Measurements from ENCODE around the gene PRKACG.

Gene PRKACG

DNA sequence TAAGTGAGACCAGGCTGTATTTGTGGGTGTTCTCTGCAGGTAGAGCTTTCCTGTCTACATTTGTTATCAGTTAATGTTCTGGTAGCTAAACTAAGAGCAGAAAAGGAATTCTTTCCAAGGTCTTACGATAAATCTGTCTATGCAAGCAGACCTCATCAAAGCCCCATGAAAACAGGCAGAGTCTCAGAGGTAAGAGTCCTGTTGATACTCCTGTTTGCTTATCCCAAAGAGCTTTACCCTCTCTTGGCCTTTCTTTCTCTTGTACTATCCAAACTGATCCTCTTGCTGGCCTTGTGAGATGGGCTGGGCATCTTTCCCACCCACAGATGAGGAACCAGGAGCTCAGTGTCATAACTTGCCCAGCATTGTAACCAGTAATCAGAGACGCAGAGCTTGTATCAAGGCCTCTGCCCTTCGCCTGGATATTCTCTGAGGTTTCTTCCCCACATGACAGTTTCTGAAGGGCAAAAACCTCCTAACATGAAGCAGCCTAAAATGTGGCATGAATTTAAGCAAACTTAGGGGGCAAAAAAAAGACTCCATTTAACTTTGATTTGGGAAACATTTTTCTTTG, 33.5 kb downstream of the PRKACG start:
- no peak for DNase-seq

DNA sequence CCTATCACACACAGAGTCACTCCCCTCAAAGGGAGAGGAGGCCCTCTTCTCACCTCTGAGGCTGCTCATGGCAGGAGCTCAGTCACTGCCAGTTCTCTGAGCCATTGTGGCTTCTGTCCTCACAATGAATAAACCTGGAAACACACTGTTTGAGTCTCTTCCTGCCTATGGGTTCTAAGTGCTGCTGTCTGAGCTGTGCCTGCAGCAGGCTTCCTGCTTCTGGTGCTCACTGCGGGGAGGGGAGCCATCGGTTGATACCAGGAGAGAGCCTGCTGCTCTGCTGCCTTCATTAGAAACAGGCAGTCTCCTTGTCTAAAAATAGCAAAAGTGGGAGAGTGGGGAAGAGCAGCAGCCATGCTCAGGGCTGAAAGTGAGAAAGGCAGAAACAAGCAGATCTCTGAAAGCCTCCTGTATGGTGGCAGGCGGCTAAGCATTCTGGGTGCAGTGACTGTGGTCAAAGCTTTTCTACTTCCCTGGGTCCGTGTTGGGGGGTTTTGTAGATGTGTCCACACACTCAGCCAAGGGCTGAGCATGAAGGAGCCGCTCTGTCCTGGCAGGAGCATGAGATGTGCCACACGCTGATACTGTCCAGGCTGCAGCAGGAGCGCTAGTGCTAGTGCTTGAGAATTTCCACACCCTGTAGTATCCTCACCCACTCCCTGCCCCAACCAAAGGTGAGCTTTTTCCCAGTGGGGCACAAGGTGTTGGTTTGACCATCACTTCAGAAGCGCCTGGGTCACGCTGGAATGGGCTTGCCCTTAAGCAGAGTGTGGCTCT, 34.2 kb downstream of the PRKACG start:
- no peak for DNase-seq

DNA sequence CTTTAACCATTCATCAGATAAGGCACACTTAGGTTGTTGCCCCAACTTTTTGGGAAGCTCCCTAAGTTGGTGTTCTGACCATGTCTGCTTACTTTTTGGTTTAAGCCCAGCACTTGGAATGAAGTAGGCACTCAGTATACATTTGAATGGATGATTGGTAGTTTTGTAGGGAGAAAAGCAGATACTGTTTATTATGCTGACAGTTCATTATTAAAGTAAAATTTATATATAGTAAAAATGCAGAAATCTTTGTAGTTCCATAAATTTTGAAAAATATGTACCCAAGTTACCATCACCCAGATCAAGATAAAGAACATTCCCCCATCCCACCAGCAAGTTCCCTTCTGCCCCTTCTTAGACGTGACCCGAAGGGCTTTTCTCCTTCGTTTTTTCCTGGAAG, 35.4 kb downstream of the PRKACG start:
- DNase-seq = no peak

DNA sequence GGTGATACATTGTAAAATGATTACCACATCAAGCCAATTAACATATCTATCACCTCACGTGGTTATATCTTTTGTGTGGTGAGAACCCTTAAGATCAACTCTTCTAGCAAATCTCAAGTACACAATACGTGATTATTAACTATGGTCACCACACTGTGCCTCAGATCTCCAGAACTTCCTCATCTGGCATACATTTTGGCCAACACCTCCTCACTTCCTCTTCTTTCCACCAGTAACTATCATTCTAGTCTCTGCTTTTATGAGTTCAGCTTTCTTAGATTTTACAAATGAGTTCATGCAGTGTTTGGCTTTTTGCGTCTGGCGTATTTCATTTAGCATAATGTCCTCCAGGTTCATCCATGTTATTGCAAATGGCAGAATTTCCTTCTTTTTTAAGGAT, 35.8 kb downstream of the PRKACG start:
- no peak for DNase-seq

DNA sequence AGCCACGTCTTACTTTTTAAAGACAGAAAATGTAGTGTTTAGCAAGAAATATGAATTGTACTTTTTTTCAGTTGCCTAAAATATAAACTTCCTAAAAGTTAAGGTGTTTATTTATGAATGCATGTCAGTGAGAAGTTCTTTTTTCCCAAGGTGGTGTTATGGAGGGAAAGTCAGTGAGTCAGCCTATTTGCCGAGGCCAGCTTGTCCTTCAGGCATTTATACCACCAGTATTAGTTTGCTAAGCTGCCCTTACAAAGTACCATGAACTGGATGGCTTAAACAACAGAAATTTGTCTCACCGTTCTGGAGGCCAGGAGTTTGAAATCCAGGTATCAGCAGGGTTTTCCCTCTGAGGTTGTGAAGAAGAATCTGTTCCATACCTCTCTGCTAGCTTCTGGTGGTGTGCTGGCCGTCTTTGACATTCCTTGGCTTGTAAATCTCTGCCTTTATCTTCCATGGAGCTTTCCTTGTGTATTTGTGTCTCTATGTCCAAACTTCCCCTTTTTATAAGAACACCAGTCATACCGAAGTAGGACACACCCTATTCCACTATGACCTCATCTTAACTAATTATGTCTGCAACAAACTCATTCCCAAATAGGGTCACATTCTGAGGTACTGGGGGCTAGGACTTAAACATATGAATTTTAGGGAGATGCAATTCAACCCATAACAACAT, 38.4 kb downstream of the PRKACG start:
- no peak for DNase-seq

DNA sequence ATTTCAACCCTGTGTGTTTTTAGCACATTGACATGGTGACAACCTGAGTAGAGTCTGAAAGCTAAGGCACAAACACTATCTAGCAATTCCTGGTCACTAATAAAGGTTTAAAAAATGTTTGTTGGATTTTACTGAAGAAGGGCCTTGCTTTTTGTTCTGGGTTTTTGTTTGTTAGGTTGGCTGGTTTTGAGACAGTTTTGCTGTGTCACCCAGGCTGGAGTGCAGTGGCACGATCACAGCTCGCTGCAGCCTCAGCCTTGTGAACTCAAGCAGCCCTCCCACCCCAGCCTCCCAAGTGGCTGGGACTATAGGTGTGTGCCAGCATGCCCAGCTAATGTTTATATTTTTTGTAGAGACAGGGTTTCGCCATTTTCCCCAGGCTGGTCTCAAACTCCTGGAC, 39.0 kb downstream of the PRKACG start:
- no peak for DNase-seq

DNA sequence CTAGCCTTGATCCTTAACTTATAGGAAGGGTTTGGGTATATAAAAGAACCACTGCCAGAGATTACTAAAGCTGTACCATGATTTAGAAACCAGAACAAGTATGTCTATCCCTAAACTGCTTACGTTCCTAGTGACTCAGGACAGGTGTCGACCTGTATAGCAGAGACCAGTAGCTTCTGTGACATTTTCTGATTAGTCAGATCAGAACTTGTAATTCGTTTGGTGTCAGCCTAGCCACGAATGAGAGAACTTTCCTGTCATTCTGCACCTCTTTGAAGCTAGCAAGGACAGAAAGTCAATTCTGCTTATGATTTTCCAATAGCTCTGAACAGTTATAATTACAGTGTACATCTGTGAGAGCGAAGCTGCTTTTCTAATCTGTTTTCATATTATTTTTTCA, 39.5 kb downstream of the PRKACG start:
- no peak for DNase-seq

DNA sequence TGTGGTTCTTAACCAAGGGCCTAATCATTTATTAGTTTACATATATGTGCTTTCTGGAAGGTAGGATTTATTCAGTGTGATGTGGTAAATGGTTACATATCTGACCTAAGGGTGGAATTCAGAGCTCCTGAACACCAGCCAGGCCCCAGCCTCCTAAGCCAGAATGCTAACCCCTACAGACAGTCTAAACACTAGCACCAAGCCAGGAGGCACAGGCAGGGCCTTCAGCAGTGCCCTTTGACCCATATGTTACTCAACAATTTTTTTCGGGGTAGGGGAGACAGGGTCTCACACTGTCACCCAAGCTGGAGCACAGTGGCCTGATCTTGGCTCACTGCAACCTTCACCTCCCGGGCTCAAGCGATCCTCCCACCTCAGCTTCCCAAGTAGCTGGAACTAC, 40.3 kb downstream of the PRKACG start:
- DNase-seq = no peak

DNA sequence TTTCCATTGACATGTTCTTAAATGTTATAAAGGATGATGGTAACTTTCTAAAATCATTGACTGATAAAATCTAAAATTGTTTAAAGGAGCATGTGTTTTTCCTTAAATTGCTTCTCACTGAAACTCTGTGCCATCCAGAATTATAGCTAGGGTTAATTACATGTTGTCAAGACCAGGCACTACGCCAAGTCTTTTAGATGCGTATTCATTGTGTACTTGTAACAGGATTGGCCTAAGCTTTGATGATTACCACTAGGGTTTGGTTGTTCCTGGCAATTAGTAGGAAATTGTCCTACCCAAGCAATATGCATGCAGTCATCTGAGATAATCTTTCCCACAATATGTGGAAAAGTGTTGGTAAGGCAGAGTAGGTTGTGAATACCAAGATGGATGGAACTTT, 43.8 kb downstream of the PRKACG start:
- DNase-seq = no peak

DNA sequence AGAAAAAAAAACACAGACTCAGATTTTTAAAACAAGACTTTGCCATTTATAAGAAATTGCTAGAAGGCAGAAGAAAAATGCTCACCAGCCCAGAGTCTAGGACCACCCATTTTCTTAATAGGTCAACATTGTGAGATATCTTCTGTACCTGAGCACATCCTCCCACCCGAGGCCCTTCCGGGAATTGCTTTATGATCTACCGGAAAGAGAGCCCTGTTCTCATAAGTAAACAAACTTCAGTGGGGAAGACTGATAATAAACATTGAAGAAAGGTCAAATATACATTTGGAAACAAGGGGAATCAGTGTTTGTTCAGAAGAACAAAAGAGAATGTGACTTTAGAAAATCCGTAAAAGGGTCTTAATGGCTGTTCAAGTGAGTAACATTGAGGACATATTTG, 44.4 kb downstream of the PRKACG start:
- no peak for DNase-seq

DNA sequence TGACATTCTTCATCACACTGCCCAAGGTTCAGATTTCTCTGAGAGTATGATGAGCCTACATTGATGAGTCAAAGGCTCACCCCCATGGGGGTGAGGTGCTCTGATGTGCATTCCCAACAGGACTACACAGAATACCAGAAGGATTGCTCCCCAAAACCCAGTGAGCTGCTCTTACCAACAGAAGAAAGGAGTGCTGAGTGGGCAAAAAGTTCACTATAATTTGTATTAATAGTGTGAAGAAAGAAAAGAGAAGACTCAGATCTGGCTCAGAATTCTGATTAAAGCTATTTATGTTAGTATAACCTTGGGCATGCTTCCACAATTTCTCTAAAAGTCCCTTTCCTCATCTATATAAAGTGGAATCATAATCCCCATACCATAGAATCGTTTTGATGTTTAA, 46.1 kb downstream of the PRKACG start:
- no peak for DNase-seq

DNA sequence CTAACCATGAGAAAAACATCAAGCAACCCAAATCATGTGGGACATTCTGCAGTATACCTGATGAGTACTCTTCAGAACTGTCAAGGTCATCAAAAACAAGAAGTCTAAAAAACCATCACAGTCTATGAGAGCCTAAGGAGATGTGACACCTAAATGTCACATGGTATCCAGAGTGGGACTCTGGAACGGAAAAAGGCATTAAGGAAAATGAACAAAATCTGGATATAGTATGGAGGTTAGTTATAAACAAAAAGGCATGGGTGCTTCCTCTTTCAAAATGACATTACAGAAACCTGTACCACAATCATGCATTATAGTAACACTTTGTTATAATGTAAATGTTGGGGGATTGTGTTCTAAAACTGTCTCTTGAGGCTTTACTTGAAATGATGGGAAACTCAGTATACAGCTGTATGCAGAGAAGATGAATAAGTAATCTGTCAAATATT, 47.4 kb downstream of the PRKACG start:
- no peak for DNase-seq

DNA sequence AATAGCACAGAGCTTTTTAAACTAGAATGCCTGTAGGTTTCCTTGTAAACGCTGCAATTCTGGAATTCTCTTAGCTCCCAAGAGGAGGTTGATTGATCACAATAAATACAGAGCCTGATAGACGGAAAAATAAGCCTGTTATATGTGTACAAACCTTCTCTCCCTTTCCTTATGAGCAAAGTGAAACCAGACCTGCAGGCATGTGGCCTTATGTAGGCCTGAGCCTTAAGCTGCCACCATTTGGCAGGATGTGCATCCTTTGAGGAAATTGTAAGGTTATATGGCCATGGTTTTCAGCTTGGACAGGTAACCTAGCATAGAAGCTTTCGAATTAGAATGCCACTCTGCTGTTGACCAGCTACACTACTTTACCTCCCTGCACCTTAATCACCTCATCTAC, 49.1 kb downstream of the PRKACG start:
- no peak for DNase-seq

DNA sequence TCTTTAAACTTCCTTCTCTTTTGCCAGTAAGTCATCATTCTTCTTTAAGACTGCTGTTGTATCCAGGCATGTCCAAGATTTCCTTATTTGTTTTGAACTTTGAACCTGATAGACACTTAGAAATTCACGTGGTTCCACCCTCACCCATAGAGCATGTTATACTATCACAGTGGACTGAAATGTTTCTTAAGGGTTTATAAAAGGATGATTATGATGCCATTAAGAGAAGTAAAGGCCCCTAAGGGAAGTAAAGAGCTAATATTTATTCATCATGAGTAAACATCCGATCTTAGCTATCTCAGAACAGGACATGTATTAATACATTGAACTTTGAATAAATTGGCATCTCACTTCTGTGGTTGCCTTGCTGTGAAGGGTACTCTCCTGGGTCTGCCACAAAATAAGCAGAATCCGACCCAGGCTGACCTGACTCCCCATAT, 49.8 kb downstream of the PRKACG start:
- no peak for DNase-seq

DNA sequence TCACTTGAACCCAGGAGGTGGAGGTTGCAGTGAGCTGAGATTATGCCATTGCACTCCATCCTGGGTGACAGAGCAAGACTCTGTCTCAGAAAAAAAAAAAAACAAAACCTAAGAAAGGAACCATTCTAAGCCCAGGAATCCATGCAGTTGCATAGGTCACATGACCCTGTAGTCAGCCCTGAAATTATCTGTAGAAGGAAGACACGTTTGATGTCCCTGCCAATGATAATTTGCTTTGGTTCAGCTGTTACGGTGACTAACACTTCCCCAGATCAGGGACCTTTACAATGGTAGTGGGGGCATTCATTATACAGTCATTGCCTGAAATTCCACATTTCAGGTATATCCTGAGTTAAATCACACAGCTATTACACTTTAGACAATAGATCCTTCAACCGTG, 50.5 kb downstream of the PRKACG start:
- DNase-seq = no peak

All from T-helper 9 cell (primary cell).